Right renal pelvis (tissue), 4 donors: Measurements from ENCODE around the gene FBH1. TPM values are rescaled to one million over a fixed set of nuclear protein-coding genes. Genes with fewer than 3 reads are reported as not detected.
A peak's percentile ranks its signal among the peaks of the same experiment; 100 is the strongest.
"Not testable (repeated sequence)": the region's sequence is repeated elsewhere in the genome, so short reads cannot be mapped to it uniquely, and the experiment has no call there.

ENCODE experiments used
- DNase-seq, 4 donors: peaks; one replicate each; pipeline ENCODE4 v3.0.0-alpha.2; 2013; ENCODE audit warnings: low read depth in 4 of 4, low spot score in 3 of 4, missing footprints in 1 of 4
- polyA plus RNA-seq, 4 donors: library from polyadenylated mRNA; unstranded; fragments of 120-200 nt; gene quantifications; one replicate each; pipeline ENCODE4 v1.2.1, GENCODE V29; 2013; ENCODE audit not compliant: insufficient read length in 4 of 4

The FBH1 gene
- polyA plus RNA-seq, 4 donors, result 66.9 to 71.6 (median 67.1) TPM

- no peak for DNase-seq
Observed at GRCh38 chr10:5937016-5937415, 47.0 kb downstream of the FBH1 start.

- DNase-seq, result no peak
Observed at GRCh38 chr10:5938291-5938690, 48.2 kb downstream of the FBH1 start.

- no peak for DNase-seq
Observed at GRCh38 chr10:5940807-5941218, 50.8 kb downstream of the FBH1 start.

GRCh38 chr10:5941579-5941978, 51.5 kb downstream of the FBH1 start:
- no peak for DNase-seq

- DNase-seq, result no peak
Observed at GRCh38 chr10:5942001-5942400, 52.0 kb downstream of the FBH1 start.

- no peak for DNase-seq
Observed at GRCh38 chr10:5942474-5942873, 52.4 kb downstream of the FBH1 start.

GRCh38 chr10:5943536-5943935, 53.5 kb downstream of the FBH1 start:
- DNase-seq, result no peak

- peak; percentile 65 to 87 (median 76) for DNase-seq
Observed at GRCh38 chr10:5944389-5945189, 54.5 kb downstream of the FBH1 start.

GRCh38 chr10:5945190-5945509, 55.1 kb downstream of the FBH1 start:
- no peak for DNase-seq

GRCh38 chr10:5945561-5946418, 55.7 kb downstream of the FBH1 start:
- DNase-seq, result no peak

- DNase-seq, result not testable (repeated sequence)
Observed at GRCh38 chr10:5946419-5946775, 56.4 kb downstream of the FBH1 start.

- no peak for DNase-seq
Observed at GRCh38 chr10:5946786-5947185, 56.7 kb downstream of the FBH1 start.

- no peak for DNase-seq
Observed at GRCh38 chr10:5947471-5948207, 57.6 kb downstream of the FBH1 start.

- DNase-seq, result no peak
Observed at GRCh38 chr10:5948208-5948585, 58.2 kb downstream of the FBH1 start.

GRCh38 chr10:5949009-5949759, 59.1 kb downstream of the FBH1 start:
- no peak for DNase-seq

- DNase-seq, result no peak
Observed at GRCh38 chr10:5951167-5951711, 61.2 kb downstream of the FBH1 start.

GRCh38 chr10:5951721-5952407, 61.8 kb downstream of the FBH1 start:
- DNase-seq, result no peak

- DNase-seq, result no peak
Observed at GRCh38 chr10:5952731-5953385, 62.8 kb downstream of the FBH1 start.

- no peak for DNase-seq
Observed at GRCh38 chr10:5953676-5954075, 63.6 kb downstream of the FBH1 start.
